ENCODE measurements around the gene NCAPD2. TPM values are rescaled to one million over a fixed set of nuclear protein-coding genes. Genes with fewer than 3 reads are reported as not detected.
A peak's percentile ranks its signal among the peaks of the same experiment; 100 is the strongest.

The NCAPD2 gene
- total and polyA plus RNA-seq, 4 donors: 5.8 to 30.7 (median 15.8) TPM

GRCh38 chr12:6569786-6570185 lies 75.9 kb downstream of the NCAPD2 start:
- Histone ChIP-seq H3K4me1 (ENCODE audit: control insufficient read depth in 5 of 5, insufficient read depth in 5 of 5, low read length in 5 of 5) (peaks cover 0 to 10% (median 6%) of the 10 kb centered on the region in 5 donors), H3K9ac (ENCODE audit: insufficient read depth in 1 of 2, low read length in 2 of 2) (no peak overlapping the region), H3K27ac (ENCODE audit: low read depth in 1 of 2, low read length in 1 of 2) (no peak overlapping the region), H3K4me3 (no peak overlapping the region), H3K27me3 (ENCODE audit: control insufficient read depth in 3 of 3, insufficient read depth in 3 of 3, low read length in 2 of 3) (no peaks in the 10 kb centered on the region), H3K36me3 (ENCODE audit: control insufficient read depth in 4 of 4, insufficient read depth in 4 of 4, low read length in 4 of 4) (peaks cover 12 to 35% (median 31%) of the 10 kb centered on the region in 4 donors), H3K9me3 (ENCODE audit: control insufficient read depth in 4 of 4, insufficient read depth in 3 of 4, low read length in 3 of 4) (no peaks in the 10 kb centered on the region)
- no peak for TF ChIP-seq CTCF (IDR thresholded peaks at IDR 0.05; ENCODE audit: control extremely low read depth, extremely low read depth)
- 85 to 89% methylated on average over 7 of the region's 7 CpGs for WGBS, 2 donors
- no peak for ATAC-seq (ENCODE audit: insufficient read depth, low FRiP score)
- no peak for DNase-seq

DNA sequence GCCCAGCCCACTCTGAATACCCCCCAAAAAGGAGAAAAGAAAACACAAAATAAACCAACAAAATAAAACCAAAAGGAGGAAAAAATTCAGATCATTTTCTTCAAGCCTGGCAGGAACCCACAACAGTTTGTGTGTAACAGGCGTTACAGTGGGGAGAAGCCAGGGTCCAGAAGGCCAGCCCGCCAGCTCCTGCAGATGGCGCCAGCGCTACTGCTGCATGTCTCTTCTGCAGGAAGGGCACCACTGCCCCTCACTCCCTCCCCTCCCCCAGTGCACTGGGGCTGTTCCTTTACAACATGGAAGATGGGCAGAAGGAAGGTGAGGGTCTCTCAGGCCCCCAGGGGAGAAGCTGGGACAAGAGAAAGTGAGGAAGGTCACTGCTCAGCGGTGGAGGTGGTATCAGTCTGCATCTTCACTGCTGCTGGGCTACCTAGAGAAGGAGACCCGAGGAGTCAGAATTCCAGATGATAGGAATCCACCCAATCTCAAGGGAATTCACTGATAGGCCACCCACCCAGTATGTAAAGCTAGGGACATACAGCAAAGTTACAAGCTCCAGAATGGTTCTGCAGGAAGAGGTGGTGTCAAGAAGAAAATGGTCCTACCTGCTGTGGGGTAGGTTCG lies 76.5 kb downstream of the NCAPD2 start:
- peaks cover 0 to 10% (median 6%) of the 10 kb centered on the region in 5 donors for H3K4me1 ChIP-seq (ENCODE audit: control insufficient read depth in 5 of 5, insufficient read depth in 5 of 5, low read length in 5 of 5)
- TF ChIP-seq CTCF (IDR thresholded peaks at IDR 0.05; ENCODE audit: control extremely low read depth, extremely low read depth): no peak
- DNase-seq: peak; percentile 31 to 53 (median 46)
- 71 to 76% methylated on average over 7 of the region's 7 CpGs for WGBS, 2 donors
- H3K27me3 ChIP-seq (ENCODE audit: control insufficient read depth in 3 of 3, insufficient read depth in 3 of 3, low read length in 2 of 3): no peaks in the 10 kb centered on the region
- peaks cover 16 to 38% (median 34%) of the 10 kb centered on the region in 4 donors for H3K36me3 ChIP-seq (ENCODE audit: control insufficient read depth in 4 of 4, insufficient read depth in 4 of 4, low read length in 4 of 4)
- no peak for ATAC-seq (ENCODE audit: insufficient read depth, low FRiP score)
- H3K27ac ChIP-seq (ENCODE audit: low read depth in 1 of 2, low read length in 1 of 2): no peak overlapping the region
- H3K9ac ChIP-seq (ENCODE audit: insufficient read depth in 1 of 2, low read length in 2 of 2): no peak overlapping the region
- no peak overlapping the region for H3K4me3 ChIP-seq
- H3K9me3 ChIP-seq (ENCODE audit: control insufficient read depth in 4 of 4, insufficient read depth in 3 of 4, low read length in 3 of 4): no peaks in the 10 kb centered on the region

DNA sequence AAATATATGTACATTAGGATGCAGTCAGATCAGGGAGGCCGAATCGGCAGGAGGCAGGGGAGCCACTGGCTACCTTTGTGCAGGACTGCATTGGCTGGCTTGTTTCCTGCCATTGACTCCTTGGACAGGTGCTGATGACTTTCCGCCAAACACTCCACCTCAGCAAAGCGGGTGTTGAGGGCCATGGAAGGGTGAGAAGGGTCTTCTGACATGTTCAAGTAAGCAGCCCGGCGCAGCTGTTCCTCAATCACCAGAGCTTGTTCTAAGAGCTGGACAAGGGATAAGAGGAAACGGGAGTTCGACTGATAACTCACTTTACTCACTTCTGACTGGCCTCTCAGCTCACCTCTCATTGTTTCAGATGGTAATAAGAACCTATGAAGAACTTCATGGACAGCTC lies 79.1 kb downstream of the NCAPD2 start:
- Histone ChIP-seq H3K27ac (ENCODE audit: low read depth in 1 of 2, low read length in 1 of 2) (no peak overlapping the region), H3K9ac (ENCODE audit: insufficient read depth in 1 of 2, low read length in 2 of 2) (no peak overlapping the region), H3K4me3 (no peak overlapping the region), H3K4me1 (ENCODE audit: control insufficient read depth in 5 of 5, insufficient read depth in 5 of 5, low read length in 5 of 5) (peaks cover 0 to 1% (median 0%) of the 10 kb centered on the region in 5 donors), H3K9me3 (ENCODE audit: control insufficient read depth in 4 of 4, insufficient read depth in 3 of 4, low read length in 3 of 4) (no peaks in the 10 kb centered on the region), H3K36me3 (ENCODE audit: control insufficient read depth in 4 of 4, insufficient read depth in 4 of 4, low read length in 4 of 4) (peaks cover 39 to 51% (median 45%) of the 10 kb centered on the region in 4 donors), H3K27me3 (ENCODE audit: control insufficient read depth in 3 of 3, insufficient read depth in 3 of 3, low read length in 2 of 3) (no peaks in the 10 kb centered on the region)
- no peak for ATAC-seq (ENCODE audit: insufficient read depth, low FRiP score)
- TF ChIP-seq CTCF (IDR thresholded peaks at IDR 0.05; ENCODE audit: control extremely low read depth, extremely low read depth): no peak
- WGBS, 2 donors: 86 to 95% methylated on average over 8 of the region's 8 CpGs
- DNase-seq: no peak
